ENCODE measurements around the gene RFPL3. TPM values are rescaled to one million over a fixed set of nuclear protein-coding genes. Genes with fewer than 3 reads are reported as not detected.

RFPL3 gene
- total and polyA plus RNA-seq, 8 donors, result not detected

DNA sequence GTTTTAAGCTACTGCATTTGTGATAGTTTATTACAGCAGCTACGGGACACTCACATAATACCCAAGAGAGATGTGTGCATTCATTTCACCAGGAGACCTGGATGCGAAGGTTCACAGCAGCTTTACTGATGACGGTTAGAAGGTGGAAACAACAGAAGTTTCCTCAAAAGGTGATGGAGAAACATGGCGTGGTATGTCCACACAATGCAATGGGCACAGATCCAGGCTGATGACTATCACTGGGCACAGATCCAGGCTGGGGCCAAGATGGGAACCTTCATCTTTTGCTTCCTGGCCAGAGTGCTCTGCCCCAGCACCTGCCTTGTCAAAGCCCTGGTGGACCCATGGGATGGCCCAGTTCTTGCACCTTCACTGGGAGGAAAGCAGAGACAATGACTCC is 30.6 kb upstream of the RFPL3 start:
- Histone ChIP-seq H3K4me1 (no peaks in the 10 kb centered on the region), H3K27me3 (peaks cover 0 to 10% (median under 1%) of the 10 kb centered on the region in 3 donors), H3K4me3 (no peak overlapping the region), H3K36me3 (no peaks in the 10 kb centered on the region), H3K9me3 (no peaks in the 10 kb centered on the region), H3K27ac (no peak overlapping the region)
- peak in 1 of 2 donors; percentile 23 for DNase-seq
- intact Hi-C loops (cut with DNase I; ENCODE audit: low total_unique reads), result no loop called here
- WGBS, 5 donors, result 69 to 82% (median 76%) methylated on average over 4 of the region's 4 CpGs
- TF ChIP-seq POLR2A (IDR thresholded peaks at IDR 0.05) (no peak), POLR2AphosphoS5 (IDR thresholded peaks at IDR 0.05) (no peak), EP300 (IDR thresholded peaks at IDR 0.05) (no peak)
- TF ChIP-seq, protein P1, sequence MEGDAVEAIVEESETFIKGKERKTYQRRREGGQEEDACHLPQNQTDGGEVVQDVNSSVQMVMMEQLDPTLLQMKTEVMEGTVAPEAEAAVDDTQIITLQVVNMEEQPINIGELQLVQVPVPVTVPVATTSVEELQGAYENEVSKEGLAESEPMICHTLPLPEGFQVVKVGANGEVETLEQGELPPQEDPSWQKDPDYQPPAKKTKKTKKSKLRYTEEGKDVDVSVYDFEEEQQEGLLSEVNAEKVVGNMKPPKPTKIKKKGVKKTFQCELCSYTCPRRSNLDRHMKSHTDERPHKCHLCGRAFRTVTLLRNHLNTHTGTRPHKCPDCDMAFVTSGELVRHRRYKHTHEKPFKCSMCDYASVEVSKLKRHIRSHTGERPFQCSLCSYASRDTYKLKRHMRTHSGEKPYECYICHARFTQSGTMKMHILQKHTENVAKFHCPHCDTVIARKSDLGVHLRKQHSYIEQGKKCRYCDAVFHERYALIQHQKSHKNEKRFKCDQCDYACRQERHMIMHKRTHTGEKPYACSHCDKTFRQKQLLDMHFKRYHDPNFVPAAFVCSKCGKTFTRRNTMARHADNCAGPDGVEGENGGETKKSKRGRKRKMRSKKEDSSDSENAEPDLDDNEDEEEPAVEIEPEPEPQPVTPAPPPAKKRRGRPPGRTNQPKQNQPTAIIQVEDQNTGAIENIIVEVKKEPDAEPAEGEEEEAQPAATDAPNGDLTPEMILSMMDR (IDR thresholded peaks at IDR 0.05), result no peak

DNA sequence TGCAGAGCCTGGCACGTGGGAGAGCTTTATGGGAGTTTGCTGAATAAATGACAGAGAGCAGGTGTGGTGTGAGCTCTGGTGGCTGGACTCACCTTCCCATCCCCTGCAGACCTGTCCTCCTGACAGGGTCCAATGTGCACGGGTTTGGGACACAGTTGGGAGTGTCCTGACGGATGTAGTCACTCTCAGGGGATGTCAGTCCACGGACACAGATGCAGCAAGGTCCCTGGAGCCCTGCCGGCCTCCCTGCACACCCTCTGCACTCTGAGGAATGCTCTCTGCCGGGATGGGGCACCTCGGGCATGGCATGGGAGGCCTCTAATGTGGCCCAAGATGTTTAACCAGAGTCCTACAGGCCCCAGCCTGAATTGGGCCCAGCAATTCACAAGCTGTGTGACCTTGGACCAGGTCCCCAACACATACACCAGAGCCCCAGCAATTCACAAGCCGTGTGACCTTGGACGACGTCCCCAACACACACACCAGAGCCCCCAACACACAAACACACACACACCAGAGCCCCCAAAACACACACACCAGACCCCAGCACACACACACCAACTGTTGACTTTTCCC is 30.0 kb upstream of the RFPL3 start:
- DNase-seq, result peak in 1 of 2 donors; percentile 13
- H3K27me3 ChIP-seq, result peaks cover 0 to 14% (median 5%) of the 10 kb centered on the region in 3 donors
- intact Hi-C loops (cut with DNase I; ENCODE audit: low total_unique reads), result no loop called here

DNA sequence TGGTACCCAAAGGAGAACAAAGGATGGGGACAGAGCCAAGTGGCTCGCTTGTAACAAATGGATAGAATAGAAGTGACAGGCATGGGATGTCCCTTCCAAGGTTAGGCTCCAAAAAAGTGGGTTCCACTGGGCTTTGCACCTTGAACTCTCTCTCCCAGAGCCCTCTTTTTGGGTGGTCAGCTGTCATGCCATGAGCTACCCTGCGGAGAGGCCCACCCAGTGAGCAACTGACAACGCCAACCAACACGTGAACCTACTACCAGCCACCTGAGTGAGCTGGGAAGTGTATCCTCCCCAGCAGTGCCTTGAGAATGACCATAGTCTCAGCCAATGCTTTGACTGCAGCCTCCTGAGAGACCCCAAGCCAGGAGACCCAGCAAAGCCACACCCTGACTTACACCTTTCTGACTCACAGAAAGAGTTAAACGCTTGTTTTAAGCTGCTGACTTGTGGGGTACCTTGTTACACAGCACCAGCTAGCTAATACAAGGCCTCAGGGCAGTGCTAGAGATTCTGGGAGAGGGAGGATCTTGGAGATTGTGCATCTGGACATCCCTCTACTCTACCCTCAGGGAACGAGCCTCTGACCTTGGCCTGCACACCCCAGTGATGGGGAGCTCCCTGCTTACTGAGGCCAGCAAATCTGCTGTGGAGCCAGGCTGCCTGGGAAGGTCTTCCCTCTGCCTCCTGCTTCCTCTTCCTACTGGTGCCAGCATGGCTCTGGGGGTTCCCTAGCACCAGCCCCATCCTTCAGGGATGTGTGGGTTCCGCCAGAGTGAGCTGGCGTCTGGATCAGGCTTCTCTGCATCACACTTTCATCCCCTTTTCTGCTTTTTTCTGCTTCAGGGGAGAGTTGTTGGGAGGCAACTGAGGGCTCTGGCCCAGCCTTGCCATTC is 29.1 kb upstream of the RFPL3 start:
- Histone ChIP-seq H3K4me1 (no peaks in the 10 kb centered on the region), H3K4me3 (no peak overlapping the region), H3K27me3 (peaks cover 0 to 20% (median 5%) of the 10 kb centered on the region in 3 donors), H3K36me3 (no peaks in the 10 kb centered on the region), H3K27ac (no peak overlapping the region), H3K9me3 (no peaks in the 10 kb centered on the region)
- no peak for TF ChIP-seq POLR2AphosphoS5 (IDR thresholded peaks at IDR 0.05)
- TF ChIP-seq, protein P1 (IDR thresholded peaks at IDR 0.05), result no peak
- TF ChIP-seq POLR2A (IDR thresholded peaks at IDR 0.05), result no peak
- no peak for TF ChIP-seq EP300 (IDR thresholded peaks at IDR 0.05)
- 77 to 84% (median 82%) methylated on average over 8 of the region's 8 CpGs for WGBS, 5 donors
- peak in 1 of 2 donors; percentile 7 for DNase-seq
- intact Hi-C loops (cut with DNase I; ENCODE audit: low total_unique reads), result no loop called here

More for the DNA sequence above, 30.0 kb upstream of the RFPL3 start:
- 75 to 82% (median 79%) methylated on average over 10 of the region's 10 CpGs for WGBS, 5 donors
- Histone ChIP-seq H3K36me3 (no peaks in the 10 kb centered on the region), H3K4me1 (no peaks in the 10 kb centered on the region), H3K9me3 (no peaks in the 10 kb centered on the region), H3K4me3 (no peak overlapping the region), H3K27ac (no peak overlapping the region)
- TF ChIP-seq EP300 (IDR thresholded peaks at IDR 0.05) (no peak), POLR2A (IDR thresholded peaks at IDR 0.05) (no peak), POLR2AphosphoS5 (IDR thresholded peaks at IDR 0.05) (no peak)
- TF ChIP-seq, protein P1 (IDR thresholded peaks at IDR 0.05), result no peak

DNA sequence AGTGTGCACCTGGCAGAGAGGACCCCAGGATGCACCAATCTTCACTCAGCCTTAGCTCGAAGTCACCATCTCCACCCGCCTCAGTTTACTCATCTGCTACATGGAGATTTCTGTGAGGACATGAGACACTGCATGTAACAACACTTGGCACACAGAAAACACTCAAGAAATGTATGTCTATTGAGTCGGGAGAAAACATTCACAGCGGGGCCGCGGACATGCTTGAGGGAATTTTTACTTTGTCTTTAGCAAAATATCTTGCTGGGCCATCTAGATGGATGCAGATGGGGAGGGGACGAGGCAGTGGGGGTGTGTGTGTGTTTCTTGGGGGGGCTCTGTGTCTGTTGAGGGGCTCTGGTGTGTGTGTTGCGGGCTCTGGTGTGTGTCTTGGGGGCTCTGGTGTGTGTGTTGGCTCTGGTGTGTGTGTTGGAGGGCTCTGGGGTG is 28.4 kb upstream of the RFPL3 start:
- 81 to 88% (median 87%) methylated on average over 8 of the region's 8 CpGs for whole genome bisulfite sequencing, 5 donors
- H3K27me3 ChIP-seq, result peaks cover 0 to 27% (median 5%) of the 10 kb centered on the region in 3 donors
- intact Hi-C loops (cut with DNase I; ENCODE audit: low total_unique reads), result no loop called here
- H3K27ac ChIP-seq, result no peak overlapping the region
- H3K4me3 ChIP-seq, result no peak overlapping the region
- no peaks in the 10 kb centered on the region for H3K36me3 ChIP-seq
- no peaks in the 10 kb centered on the region for H3K4me1 ChIP-seq
- DNase-seq, result peak in 1 of 2 donors; percentile 22
- TF ChIP-seq, protein P1 (IDR thresholded peaks at IDR 0.05), result no peak
- no peak for TF ChIP-seq POLR2AphosphoS5 (IDR thresholded peaks at IDR 0.05)
- TF ChIP-seq EP300 (IDR thresholded peaks at IDR 0.05), result no peak
- no peak for TF ChIP-seq POLR2A (IDR thresholded peaks at IDR 0.05)
- H3K9me3 ChIP-seq, result no peaks in the 10 kb centered on the region
